ENCODE measurements around the gene NOTCH1. TPM values are rescaled to one million over a fixed set of nuclear protein-coding genes. Genes with fewer than 3 reads are reported as not detected.

Gene NOTCH1
- total and polyA plus RNA-seq, 9 donors: 16.7 to 39.5 (median 27.1) TPM

DNA sequence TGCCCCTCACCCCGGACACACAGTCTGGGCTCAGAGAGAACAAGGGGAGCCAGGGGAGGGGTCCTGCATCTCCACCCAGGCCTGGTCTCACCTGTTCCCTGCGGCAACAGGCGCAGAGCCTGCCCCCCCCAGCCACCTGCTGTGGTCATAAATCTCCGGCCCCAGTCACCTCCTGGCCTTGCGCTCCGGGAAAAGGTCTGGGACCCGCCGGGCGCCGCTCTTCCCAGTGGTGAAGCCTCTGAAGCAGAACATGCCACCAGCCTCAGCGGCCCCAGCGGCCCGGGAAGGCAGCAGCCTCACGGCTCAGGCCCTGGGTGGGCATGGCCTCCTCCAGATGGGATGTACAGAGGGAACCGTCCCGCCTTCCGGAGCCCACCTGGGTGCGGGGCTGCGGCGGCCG lies 20.6 kb downstream of the NOTCH1 start:
- Histone ChIP-seq H3K4me1 (ENCODE audit: control insufficient read depth, insufficient read depth, low read length) (peaks cover 86% of the 10 kb centered on the region), H3K27me3 (ENCODE audit: control insufficient read depth, insufficient read depth, low read length) (no peaks in the 10 kb centered on the region), H3K9me3 (replicated peaks; ENCODE audit: control insufficient read depth, low read depth, low read length) (no peaks in the 10 kb centered on the region), H3K4me3 (ENCODE audit: low read length) (no peak overlapping the region), H3K27ac (ENCODE audit: low read length) (peak overlapping the region; percentile 96), H3K36me3 (ENCODE audit: control insufficient read depth, insufficient read depth, low read length) (peaks cover 32% of the 10 kb centered on the region)
- WGBS (ENCODE audit: insufficient coverage): 68% methylated on average over 11 of the region's 21 CpGs
- DNase-seq: peak; percentile 68

- H3K4me3 ChIP-seq (ENCODE audit: low read length): no peak overlapping the region
- DNase-seq: no peak
- H3K4me1 ChIP-seq (ENCODE audit: control insufficient read depth, insufficient read depth, low read length): peaks cover 60% of the 10 kb centered on the region
- H3K9me3 ChIP-seq (replicated peaks; ENCODE audit: control insufficient read depth, low read depth, low read length): no peaks in the 10 kb centered on the region
- WGBS (ENCODE audit: insufficient coverage): 86% methylated on average over 58 of the region's 59 CpGs
- no peak overlapping the region for H3K27ac ChIP-seq (ENCODE audit: low read length)
- peaks cover 56% of the 10 kb centered on the region for H3K36me3 ChIP-seq (ENCODE audit: control insufficient read depth, insufficient read depth, low read length)
- H3K27me3 ChIP-seq (ENCODE audit: control insufficient read depth, insufficient read depth, low read length): no peaks in the 10 kb centered on the region
Measured at GRCh38 chr9:136522314-136523237, 23.3 kb downstream of the NOTCH1 start.

DNA sequence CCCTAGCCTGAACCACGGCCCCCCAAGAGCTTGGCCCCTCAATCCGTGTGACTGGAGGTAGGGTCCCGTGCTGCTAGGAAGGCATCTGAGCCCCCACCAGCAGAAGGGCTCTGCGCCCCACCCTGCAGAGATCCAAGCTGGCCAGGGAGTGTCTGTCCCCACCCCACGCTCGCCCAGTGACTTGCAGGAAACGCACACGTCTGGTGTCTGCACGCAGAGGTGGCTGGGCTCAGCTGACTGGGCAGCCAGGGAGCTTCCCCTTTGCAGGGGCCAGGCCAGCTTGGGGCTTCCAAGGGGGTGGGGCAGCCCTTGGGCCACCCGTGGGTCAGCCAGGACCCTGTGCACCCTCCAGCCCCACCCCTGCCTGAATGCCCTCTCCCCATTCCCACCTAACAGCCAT lies 24.3 kb downstream of the NOTCH1 start:
- H3K27ac ChIP-seq (ENCODE audit: low read length): no peak overlapping the region
- DNase-seq: peak; percentile 54
- no peak overlapping the region for H3K4me3 ChIP-seq (ENCODE audit: low read length)
- WGBS (ENCODE audit: insufficient coverage): 78% methylated on average over 9 of the region's 10 CpGs
- H3K4me1 ChIP-seq (ENCODE audit: control insufficient read depth, insufficient read depth, low read length): peaks cover 50% of the 10 kb centered on the region
- H3K36me3 ChIP-seq (ENCODE audit: control insufficient read depth, insufficient read depth, low read length): peaks cover 67% of the 10 kb centered on the region
- H3K9me3 ChIP-seq (replicated peaks; ENCODE audit: control insufficient read depth, low read depth, low read length): no peaks in the 10 kb centered on the region
- no peaks in the 10 kb centered on the region for H3K27me3 ChIP-seq (ENCODE audit: control insufficient read depth, insufficient read depth, low read length)

DNA sequence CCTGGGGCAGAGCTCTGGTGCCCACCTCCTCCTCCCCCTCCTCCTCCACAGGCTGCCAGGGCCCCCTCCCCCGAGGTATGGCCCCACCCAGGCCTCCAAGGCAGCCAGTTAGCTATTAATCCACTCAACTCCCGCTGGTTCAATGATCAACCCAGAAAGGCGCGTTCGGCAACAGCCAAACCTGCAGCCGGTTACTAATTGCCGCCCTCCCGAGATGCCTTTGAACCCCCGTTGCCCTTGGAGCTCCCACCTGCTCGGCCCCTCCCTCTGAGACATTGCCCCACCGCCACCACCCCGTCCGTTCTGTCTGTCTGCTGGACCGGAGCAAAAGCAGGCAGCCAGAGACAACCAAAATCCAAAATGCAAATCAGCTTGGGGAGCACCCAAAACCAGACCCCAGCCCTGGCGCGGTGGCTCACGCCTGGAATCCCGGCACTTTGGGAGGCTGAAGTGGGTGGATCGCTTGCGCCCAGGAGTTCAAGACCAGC lies 25.8 kb downstream of the NOTCH1 start:
- Histone ChIP-seq H3K36me3 (ENCODE audit: control insufficient read depth, insufficient read depth, low read length) (peaks cover 80% of the 10 kb centered on the region), H3K4me1 (ENCODE audit: control insufficient read depth, insufficient read depth, low read length) (peaks cover 35% of the 10 kb centered on the region), H3K27ac (ENCODE audit: low read length) (no peak overlapping the region)

DNA sequence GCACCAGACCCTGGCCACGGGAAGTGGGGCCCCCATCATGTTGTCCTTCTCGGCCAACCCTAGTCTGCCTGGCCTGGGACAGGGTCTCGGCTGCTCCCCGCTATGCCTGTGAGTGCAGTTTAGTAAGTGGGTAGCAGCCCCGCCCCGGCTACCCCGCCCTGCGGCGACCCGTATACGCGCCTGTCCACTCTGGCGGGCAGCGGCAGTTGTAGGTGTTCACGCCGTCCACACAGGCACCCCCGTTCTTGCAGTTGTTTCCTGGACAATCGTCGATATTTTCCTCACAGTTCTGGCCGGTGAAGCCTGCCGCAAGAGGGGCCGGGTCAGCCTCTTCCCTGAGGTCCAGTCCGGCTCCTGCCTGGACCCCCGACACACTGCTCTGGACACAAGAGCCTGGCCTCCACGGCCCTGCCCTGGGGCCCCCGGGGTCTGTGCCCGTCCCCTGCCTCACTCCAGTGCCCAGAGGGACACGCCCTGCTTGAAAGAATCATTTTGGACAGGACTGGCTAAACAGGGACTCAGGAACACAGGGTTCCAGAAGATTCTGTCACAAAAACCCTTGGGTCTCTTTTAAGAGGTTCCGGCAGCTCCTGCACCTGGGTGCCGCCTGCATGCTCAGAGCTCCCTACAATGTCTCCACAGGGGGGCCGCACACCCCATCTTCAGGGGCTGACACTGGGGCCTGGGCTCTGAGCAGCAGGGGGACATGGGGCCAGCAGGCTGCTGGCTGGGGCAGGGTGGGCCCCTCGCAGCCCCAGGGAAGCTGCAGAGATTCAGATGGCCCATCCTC lies 26.4 kb downstream of the NOTCH1 start:
- peaks cover 30% of the 10 kb centered on the region for H3K4me1 ChIP-seq (ENCODE audit: control insufficient read depth, insufficient read depth, low read length)

More for the DNA sequence above, 25.8 kb downstream of the NOTCH1 start:
- Histone ChIP-seq H3K9me3 (replicated peaks; ENCODE audit: control insufficient read depth, low read depth, low read length) (no peaks in the 10 kb centered on the region), H3K27me3 (ENCODE audit: control insufficient read depth, insufficient read depth, low read length) (no peaks in the 10 kb centered on the region), H3K4me3 (ENCODE audit: low read length) (no peak overlapping the region)
- 83% methylated on average over 11 of the region's 20 CpGs for WGBS (ENCODE audit: insufficient coverage)
- no peak for DNase-seq

GRCh38 chr9:136518623-136519022 lies 27.2 kb downstream of the NOTCH1 start:
- Histone ChIP-seq H3K4me1 (ENCODE audit: control insufficient read depth, insufficient read depth, low read length) (peaks cover 21% of the 10 kb centered on the region), H3K9me3 (replicated peaks; ENCODE audit: control insufficient read depth, low read depth, low read length) (no peaks in the 10 kb centered on the region), H3K4me3 (ENCODE audit: low read length) (no peak overlapping the region), H3K27ac (ENCODE audit: low read length) (no peak overlapping the region), H3K27me3 (ENCODE audit: control insufficient read depth, insufficient read depth, low read length) (no peaks in the 10 kb centered on the region), H3K36me3 (ENCODE audit: control insufficient read depth, insufficient read depth, low read length) (peaks cover 91% of the 10 kb centered on the region)
- WGBS (ENCODE audit: insufficient coverage): 88% methylated on average over 18 of the region's 18 CpGs
- DNase-seq: no peak

More for the DNA sequence above, 26.4 kb downstream of the NOTCH1 start:
- no peak overlapping the region for H3K4me3 ChIP-seq (ENCODE audit: low read length)
- H3K36me3 ChIP-seq (ENCODE audit: control insufficient read depth, insufficient read depth, low read length): peaks cover 85% of the 10 kb centered on the region
- H3K27me3 ChIP-seq (ENCODE audit: control insufficient read depth, insufficient read depth, low read length): no peaks in the 10 kb centered on the region
- no peak for DNase-seq
- H3K9me3 ChIP-seq (replicated peaks; ENCODE audit: control insufficient read depth, low read depth, low read length): no peaks in the 10 kb centered on the region
- 85% methylated on average over 29 of the region's 32 CpGs for WGBS (ENCODE audit: insufficient coverage)
- H3K27ac ChIP-seq (ENCODE audit: low read length): no peak overlapping the region

DNA sequence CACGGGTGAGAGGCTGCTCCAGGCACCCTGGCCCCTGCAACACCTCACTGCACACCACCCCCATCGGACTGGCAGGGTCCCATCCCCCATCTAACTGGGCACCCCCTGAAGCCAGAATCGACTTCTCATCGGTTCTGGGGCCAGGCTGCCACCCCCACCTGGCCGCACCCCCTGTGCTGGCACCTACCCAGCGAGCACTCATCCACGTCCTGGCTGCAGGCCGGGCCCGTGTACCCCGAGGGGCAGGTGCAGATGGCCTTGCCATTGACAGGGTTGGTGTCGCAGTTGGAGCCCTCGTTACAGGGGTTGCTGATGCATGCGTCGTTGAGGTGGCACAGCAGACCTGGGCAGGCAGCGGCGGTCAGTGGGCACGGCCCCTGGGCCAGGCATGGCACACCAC lies 27.9 kb downstream of the NOTCH1 start:
- Histone ChIP-seq H3K9me3 (replicated peaks; ENCODE audit: control insufficient read depth, low read depth, low read length) (no peaks in the 10 kb centered on the region), H3K27me3 (ENCODE audit: control insufficient read depth, insufficient read depth, low read length) (no peaks in the 10 kb centered on the region), H3K4me3 (ENCODE audit: low read length) (no peak overlapping the region), H3K4me1 (ENCODE audit: control insufficient read depth, insufficient read depth, low read length) (peaks cover 15% of the 10 kb centered on the region), H3K27ac (ENCODE audit: low read length) (no peak overlapping the region), H3K36me3 (ENCODE audit: control insufficient read depth, insufficient read depth, low read length) (peaks cover 91% of the 10 kb centered on the region)
- no peak for DNase-seq
- 87% methylated on average over 15 of the region's 17 CpGs for WGBS (ENCODE audit: insufficient coverage)

- Histone ChIP-seq H3K36me3 (ENCODE audit: control insufficient read depth, insufficient read depth, low read length) (peaks cover 91% of the 10 kb centered on the region), H3K27me3 (ENCODE audit: control insufficient read depth, insufficient read depth, low read length) (no peaks in the 10 kb centered on the region), H3K9me3 (replicated peaks; ENCODE audit: control insufficient read depth, low read depth, low read length) (no peaks in the 10 kb centered on the region), H3K4me1 (ENCODE audit: control insufficient read depth, insufficient read depth, low read length) (peaks cover 12% of the 10 kb centered on the region), H3K4me3 (ENCODE audit: low read length) (no peak overlapping the region), H3K27ac (ENCODE audit: low read length) (no peak overlapping the region)
- 90% methylated on average over 34 of the region's 37 CpGs for WGBS (ENCODE audit: insufficient coverage)
- no peak for DNase-seq
Measured at GRCh38 chr9:136517012-136517743, 28.7 kb downstream of the NOTCH1 start.

- no peak for DNase-seq
- WGBS (ENCODE audit: insufficient coverage): 68% methylated on average over 16 of the region's 19 CpGs
- no peaks in the 10 kb centered on the region for H3K9me3 ChIP-seq (replicated peaks; ENCODE audit: control insufficient read depth, low read depth, low read length)
- H3K4me1 ChIP-seq (ENCODE audit: control insufficient read depth, insufficient read depth, low read length): peaks cover 10% of the 10 kb centered on the region
- H3K27me3 ChIP-seq (ENCODE audit: control insufficient read depth, insufficient read depth, low read length): no peaks in the 10 kb centered on the region
- H3K36me3 ChIP-seq (ENCODE audit: control insufficient read depth, insufficient read depth, low read length): peaks cover 94% of the 10 kb centered on the region
- no peak overlapping the region for H3K27ac ChIP-seq (ENCODE audit: low read length)
- no peak overlapping the region for H3K4me3 ChIP-seq (ENCODE audit: low read length)
Measured at GRCh38 chr9:136516191-136516654, 29.6 kb downstream of the NOTCH1 start.
